GM13976 (cell line): ENCODE results near the gene AGXT.

Experiments used
- DNase-seq: peaks from one replicate; pipeline ENCODE4 v3.0.0; 2012; ENCODE audit warnings: low spot score
- CTCF ChIP-seq: IDR thresholded peaks from 2 replicates; pipeline ENCODE4 v1.5.1; 2012; ENCODE audit warnings: borderline replicate concordance, mild to moderate bottlenecking; ENCODE audit not compliant: insufficient read depth; ENCODE audit errors: extremely low read depth, missing control alignments, control extremely low read depth
- in situ Hi-C: fragments of 300-500 bp; cut with MboI; formaldehyde crosslinking; loops from one replicate; pipeline ENCODE4 v1.12.0; 2022; ENCODE audit warnings: low sequenced_read_pairs, mixed read lengths, inconsistent platforms; ENCODE audit not compliant: unreplicated experiment

Gene AGXT

DNA sequence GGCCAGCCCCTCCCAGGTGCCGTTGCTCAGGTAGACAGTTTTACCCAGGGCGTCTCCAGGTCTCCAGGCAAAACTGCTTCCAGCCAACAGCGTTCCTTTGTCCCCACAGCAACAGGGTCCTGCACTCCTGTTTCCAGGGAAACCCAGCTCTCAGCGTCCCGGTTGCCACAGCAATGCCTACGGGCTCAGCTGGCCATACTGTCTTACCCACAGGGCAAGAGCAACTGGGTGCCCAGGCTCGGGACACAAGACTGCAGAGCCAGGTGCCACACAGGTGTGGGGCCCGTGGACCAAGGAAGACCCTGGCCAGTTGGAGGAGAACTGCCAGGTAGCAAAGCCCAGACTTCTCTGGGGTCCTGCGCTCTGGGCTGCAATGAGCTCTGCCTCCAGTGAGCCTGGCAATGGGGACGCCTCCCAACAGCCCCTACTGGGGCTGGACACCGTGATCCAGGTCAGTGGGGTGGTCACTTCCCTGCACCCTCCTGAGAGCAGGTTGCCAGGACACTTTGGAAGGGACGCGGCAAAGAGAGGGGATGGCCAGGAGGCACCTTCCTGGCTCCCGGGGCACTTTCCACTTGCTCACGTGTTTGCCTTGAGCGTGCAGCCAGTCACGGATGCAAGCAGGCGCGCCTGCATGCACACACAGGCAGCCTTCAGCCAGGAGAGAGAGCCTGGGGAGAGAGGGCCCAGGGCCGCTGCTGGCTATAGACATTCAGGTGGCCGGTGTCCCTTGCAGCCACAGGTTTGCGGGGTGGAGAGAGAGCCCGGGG is 37.7 kb downstream of the AGXT start, which contains the start of gene CROCC2:
Gene CROCC2, plus strand, starts transcription at position 196 of the 770 bp plus-strand sequence. Its CDS starts 178 bp downstream, at position 374.
- TF ChIP-seq CTCF, result no peak
- in situ Hi-C loops, result no loop called here
- DNase-seq, result no peak

- in situ Hi-C loops, result no loop called here
- no peak for TF ChIP-seq CTCF
- no peak for DNase-seq
These were observed 38.4 kb downstream of the AGXT start for GRCh38 chr2:240906911-240907590.

DNA sequence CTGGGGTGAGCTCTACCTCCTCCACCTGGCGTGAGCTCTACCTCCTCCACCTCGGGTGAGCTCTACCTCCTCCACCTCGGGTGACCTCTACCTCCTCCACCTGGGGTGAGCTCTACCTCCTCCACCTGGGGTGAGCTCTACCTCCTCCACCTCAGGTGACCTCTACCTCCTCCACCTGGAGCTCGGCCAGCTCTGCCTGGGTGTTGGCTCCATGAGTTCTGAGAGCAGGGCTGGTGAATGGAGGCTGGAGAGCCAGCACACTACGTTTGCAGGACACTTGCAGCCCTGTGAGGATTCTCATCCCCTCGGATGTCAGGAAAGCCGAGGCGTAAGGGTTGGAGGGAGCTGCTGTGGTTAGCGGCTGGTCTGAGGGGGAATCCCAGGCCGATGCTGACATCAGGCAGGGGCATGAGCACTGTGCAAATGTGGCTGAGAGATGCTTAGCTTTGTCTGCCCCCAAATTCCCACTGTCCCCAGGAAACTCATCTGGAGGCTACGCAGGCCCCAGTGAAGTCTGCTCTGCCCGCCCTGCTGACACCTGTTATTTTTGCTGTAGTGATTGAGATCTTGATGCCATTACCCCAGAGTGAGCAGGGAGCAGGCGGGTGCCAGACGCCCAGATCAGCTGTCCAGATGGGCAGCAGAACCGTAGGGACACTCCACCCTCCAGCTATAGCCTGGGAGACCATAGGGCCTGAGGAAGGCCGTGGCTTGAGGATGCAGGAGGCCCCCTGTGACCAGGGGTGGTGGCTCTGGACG is 40.8 kb downstream of the AGXT start:
- DNase-seq, result no peak
- no peak for TF ChIP-seq CTCF
- in situ Hi-C loops, result no loop called here

GRCh38 chr2:240911641-240912265 is 43.1 kb downstream of the AGXT start:
- TF ChIP-seq CTCF, result no peak
- DNase-seq, result no peak
- in situ Hi-C loops, result no loop called here

DNA sequence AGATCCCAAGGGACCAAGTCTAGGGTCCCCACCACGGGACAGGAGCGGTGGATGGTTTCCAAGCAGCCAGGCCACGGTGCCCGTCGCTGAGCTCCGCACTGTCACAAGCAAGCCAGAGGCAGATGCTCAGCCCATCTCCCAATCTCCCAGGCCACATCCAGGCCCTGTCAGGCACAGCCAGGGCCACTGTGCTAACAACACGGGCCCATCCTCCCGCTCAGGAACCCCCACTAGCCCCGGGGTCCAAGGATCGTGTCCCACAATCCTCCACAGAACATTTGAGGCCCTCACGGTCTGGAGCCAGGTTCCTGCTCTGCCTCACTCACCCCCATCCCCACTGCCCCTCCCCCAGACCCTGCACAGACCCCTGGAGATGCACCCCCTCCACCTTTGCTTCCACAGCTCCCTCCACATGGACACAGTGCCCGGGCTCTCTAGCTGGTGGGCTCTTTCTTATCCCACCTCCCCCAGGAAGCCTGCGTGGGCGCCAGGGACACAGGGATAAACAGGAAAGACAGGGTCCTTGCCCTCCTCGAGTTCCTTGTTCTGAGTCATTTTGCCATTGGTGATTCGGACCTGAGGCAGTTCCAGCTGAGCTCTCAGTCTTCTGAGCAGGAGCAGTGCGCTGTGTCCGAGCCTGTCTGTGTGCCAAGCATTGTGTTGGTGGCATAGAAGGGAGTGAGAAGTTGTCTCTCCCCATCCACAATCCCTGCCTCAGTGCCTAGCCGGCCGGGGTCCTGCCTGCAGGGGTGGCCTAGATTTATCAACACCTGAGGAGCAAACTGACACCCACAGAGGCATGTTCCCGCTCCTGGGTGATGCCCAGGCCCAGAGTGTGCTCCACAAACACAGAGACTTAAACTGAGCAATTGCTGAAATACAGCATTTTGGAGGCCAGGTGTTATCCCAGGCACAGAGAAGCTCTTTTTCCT is 44.5 kb downstream of the AGXT start:
- TF ChIP-seq CTCF, result no peak
- in situ Hi-C loops, result no loop called here
- DNase-seq, result no peak
